A549 (cell line): ENCODE data around the gene SFT2D1. TPM values are rescaled to one million over a fixed set of nuclear protein-coding genes. Genes with fewer than 3 reads are reported as not detected.

Experiments used
- ATAC-seq, 2 experiments: fragments of 200-7000 bp in 1 of 2; fragments of >200 bp in 1 of 2; cut with Nextera tagmentation in 1 of 2; cut with Tn5 transposase in 1 of 2; 3 replicates each; pipeline versions ENCODE4 v1.8.0 to v1.9.1; 2018 to 2020; ENCODE audit warnings: mild to moderate bottlenecking in 1 of 2, moderate library complexity in 1 of 2
- CTCF ChIA-PET: fragments of 300-600 bp; sonication (Branson Sonifier 250); formaldehyde crosslinking; extraction: SDS; loops from one replicate; lab custom pipeline; 2021; ENCODE audit warnings: antibody characterized with exemption, inconsistent platforms; lab: Yijun Ruan, JAX
- POLR2A ChIA-PET: fragments of 350-600 bp; formaldehyde crosslinking; extraction: SDS; loops from one replicate; lab custom pipeline; 2021; ENCODE audit warnings: antibody characterized with exemption, inconsistent platforms; lab: Yijun Ruan, JAX
- DNase-seq, 2 experiments: peaks; one replicate each; pipeline versions ENCODE4 v3.0.0 to v3.0.0-alpha.2; 2011 to 2016; ENCODE audit warnings: low read depth in 1 of 2, low spot score in 1 of 2
- FAIRE-seq: peaks from 2 replicates; lab custom pipeline; 2011; peaks lifted over from hg19 to GRCh38; lab: Jason Lieb, UNC
- H3K27ac ChIP-seq, 2 experiments: fragments of >200 bp; sonication (Bioruptor Twin); formaldehyde crosslinking; 3 replicates each; pipeline ENCODE4 v1.5.1; 2016 to 2017
- H3K4me1 ChIP-seq: fragments of >200 bp; sonication (Bioruptor Twin); formaldehyde crosslinking; 3 replicates; pipeline ENCODE4 v1.6.1; 2016
- H3K4me2 ChIP-seq: fragments of >200 bp; sonication (Bioruptor Twin); formaldehyde crosslinking; 3 replicates; pipeline ENCODE4 v1.6.1; 2016
- H3K4me3 ChIP-seq: fragments of >200 bp; sonication (Bioruptor Twin); formaldehyde crosslinking; 3 replicates; pipeline ENCODE4 v1.5.1; 2016
- H3K9me3 ChIP-seq: fragments of >200 bp; sonication (Bioruptor Twin); formaldehyde crosslinking; 3 replicates; pipeline ENCODE4 v1.6.1; 2016
- BHLHE40 ChIP-seq: IDR thresholded peaks from 2 replicates; pipeline ENCODE4 v1.6.1; 2012; ENCODE audit warnings: low read depth, low read length, inconsistent platforms
- CHD2 ChIP-seq: fragments of 150-350 bp; IDR thresholded peaks from 2 replicates; pipeline ENCODE4 v1.6.1; 2014; ENCODE audit warnings: low read length; ENCODE audit not compliant: partially characterized antibody
- CTCF ChIP-seq: fragments of >200 bp; sonication (Bioruptor Twin); formaldehyde crosslinking; IDR thresholded peaks from 3 replicates; pipeline ENCODE4 v1.5.1; 2016
- EHF ChIP-seq: fragments of 250-450 bp; sonication (Bioruptor Pico); IDR thresholded peaks from 2 replicates; pipeline ENCODE4 v1.5.0; 2020; ENCODE audit warnings: mild to moderate bottlenecking
- EHMT2 ChIP-seq: fragments of 200-600 bp; sonication (generic); IDR thresholded peaks from 2 replicates; pipeline ENCODE4 v1.6.1; 2016; ENCODE audit warnings: antibody characterized with exemption, low read depth, mild to moderate bottlenecking, moderate library complexity
- FOSB ChIP-seq: fragments of 250-450 bp; sonication (Bioruptor Pico); IDR thresholded peaks from 2 replicates; pipeline ENCODE4 v1.5.0; 2020; ENCODE audit warnings: mild to moderate bottlenecking, moderate library complexity
- FOSL2 ChIP-seq, 2 experiments: fragments of 450-650 bp in 1 of 2; fragments of >200 bp in 1 of 2; sonication (Bioruptor Twin) in 1 of 2; formaldehyde crosslinking; IDR thresholded peaks; 2 replicates each; pipeline versions ENCODE4 v1.5.0 to v1.6.1; 2016 to 2020; ENCODE audit warnings: mild to moderate bottlenecking in 1 of 2, moderate library complexity in 1 of 2
- HEYL ChIP-seq: fragments of 250-450 bp; sonication (Bioruptor Pico); IDR thresholded peaks from 2 replicates; pipeline ENCODE4 v1.8.0; 2021; ENCODE audit warnings: mild to moderate bottlenecking, moderate library complexity
- HMGXB4 ChIP-seq: fragments of 250-450 bp; sonication (Bioruptor Pico); IDR thresholded peaks from 2 replicates; pipeline ENCODE4 v1.5.0; 2021; ENCODE audit warnings: mild to moderate bottlenecking, moderate library complexity, borderline replicate concordance
- HOXB5 ChIP-seq: fragments of 250-450 bp; sonication (Bioruptor Pico); IDR thresholded peaks from 2 replicates; pipeline ENCODE4 v1.5.0; 2020; ENCODE audit warnings: mild to moderate bottlenecking, moderate library complexity
- MAX ChIP-seq: IDR thresholded peaks from 2 replicates; pipeline ENCODE4 v1.6.1; 2012
- NFE2L2 ChIP-seq: fragments of 150-350 bp; conservative IDR thresholded peaks from 2 replicates; pipeline ENCODE4 v1.6.1; 2014; ENCODE audit warnings: low read length
- PBX3 ChIP-seq: IDR thresholded peaks from 2 replicates; pipeline ENCODE4 v1.6.1; 2012
- POLR2A ChIP-seq: IDR thresholded peaks from 2 replicates; pipeline ENCODE4 v1.6.1; 2012; ENCODE audit warnings: mild to moderate bottlenecking, low read length
- REST ChIP-seq: fragments of 200-600 bp; sonication (generic); IDR thresholded peaks from 2 replicates; pipeline ENCODE4 v1.6.1; 2016; ENCODE audit warnings: antibody characterized with exemption, mild to moderate bottlenecking, moderate library complexity
- RNF2 ChIP-seq: fragments of 200-600 bp; sonication (generic); IDR thresholded peaks from 2 replicates; pipeline ENCODE4 v1.6.1; 2016; ENCODE audit warnings: low read depth, mild to moderate bottlenecking, antibody characterized with exemption, moderate library complexity, borderline replicate concordance
- TFCP2L1 ChIP-seq: fragments of 250-450 bp; sonication (Bioruptor Pico); IDR thresholded peaks from 2 replicates; pipeline ENCODE4 v1.5.0; 2021; ENCODE audit warnings: mild to moderate bottlenecking
- TP53 ChIP-seq: fragments of 250-450 bp; sonication (Bioruptor Pico); IDR thresholded peaks from 2 replicates; pipeline ENCODE4 v1.5.0; 2021; ENCODE audit warnings: mild to moderate bottlenecking, moderate library complexity
- USF2 ChIP-seq: fragments of 450-650 bp; IDR thresholded peaks from 2 replicates; pipeline ENCODE4 v1.6.1; 2014; ENCODE audit warnings: antibody characterized with exemption
- ZFP36 ChIP-seq: fragments of 450-650 bp; IDR thresholded peaks from 2 replicates; pipeline ENCODE4 v1.6.1; 2014; ENCODE audit warnings: borderline replicate concordance; ENCODE audit not compliant: partially characterized antibody
- WGBS: methylation state at CpG from one replicate; pipeline ENCODE4 v1.1.6; 2017; ENCODE audit errors: missing lambda C conversion rate; 5-methylcytosine and 5-hydroxymethylcytosine counted together
- polyA plus RNA-seq, 4 experiments: library from polyadenylated mRNA; depleted of rRNA in 3 of 4; stranded (reverse); fragments of >200 nt; fragmentation: RNase III in 1 of 4; extraction: RNeasy Plus Mini Kit Qiagen cat#74134 plus additional on column Dnase treatment in 1 of 4; gene quantifications; 2 replicates in 3 of 4; 3 replicates in 1 of 4; pipeline ENCODE4 v1.2.3, GENCODE V29; 2011 to 2017

SFT2D1 gene
- polyA plus RNA-seq, 2 of the 4 experiments (the other 2 are of a cell fraction), result 48.1 to 74.4 TPM

- WGBS, result 61% methylated on average over 8 of the region's 13 CpGs
These were observed 46.1 kb upstream of the SFT2D1 start for GRCh38 chr6:166388290-166389004.

More at GRCh38 chr6:166388290-166389004, 46.1 kb upstream of the SFT2D1 start:
- FAIRE-seq (no peak), ATAC-seq (no peak), DNase-seq (no peak)
- H3K4me2 ChIP-seq, result no peak overlapping the region
- H3K4me3 ChIP-seq, result no peak overlapping the region
- no peak for TF ChIP-seq TFCP2L1 (CRISPR knock-in tag)
- TF ChIP-seq REST, result no peak
- no peak for TF ChIP-seq USF2
- TF ChIP-seq BHLHE40, result no peak
- TF ChIP-seq HOXB5 (CRISPR knock-in tag), result no peak
- TF ChIP-seq CHD2, result no peak
- no peak for TF ChIP-seq HEYL
- TF ChIP-seq TP53 (CRISPR knock-in tag), result no peak
- no peak for TF ChIP-seq CTCF
- TF ChIP-seq FOSL2 (IDR thresholded peaks at IDR 0.05), result no peak
- no peak for TF ChIP-seq FOSL2 (CRISPR knock-in tag; IDR thresholded peaks at IDR 0.05)
- no peak for TF ChIP-seq PBX3
- no peak for TF ChIP-seq HMGXB4
- TF ChIP-seq EHF (CRISPR knock-in tag), result no peak
- TF ChIP-seq FOSB, result no peak
- no peak for TF ChIP-seq POLR2A
- no peak for TF ChIP-seq RNF2
- TF ChIP-seq EHMT2, result no peak
- TF ChIP-seq ZFP36, result no peak
- no peak for TF ChIP-seq MAX
- TF ChIP-seq NFE2L2, result no peak
- ChIA-PET POLR2A (no interaction called here), CTCF (interaction anchor here (0.6 to 2.2 kb wide), 5 partner anchors 11 to 113 kb away, joined by 3 to 8 read pairs (median 3); no protein-coding TSS in a partner anchor)
- no peaks in the 10 kb centered on the region for H3K9me3 ChIP-seq
- H3K27ac ChIP-seq, result no peak overlapping the region
- peaks cover 3% of the 10 kb centered on the region; the same call in 1 of the 3 replicates for H3K4me1 ChIP-seq
